GM21717 (cell line): ENCODE data around the gene VPS35L.
"Not testable (repeated sequence)": the region's sequence is repeated elsewhere in the genome, so short reads cannot be mapped to it uniquely, and the experiment has no call there.

Experiments
- ATAC-seq: cut with Tn5 transposase; IDR thresholded peaks from one replicate; pipeline ENCODE4 v1.9.1; 2021; ENCODE audit warnings: mild to moderate bottlenecking, moderate library complexity; ENCODE audit not compliant: unreplicated experiment

The VPS35L gene

DNA sequence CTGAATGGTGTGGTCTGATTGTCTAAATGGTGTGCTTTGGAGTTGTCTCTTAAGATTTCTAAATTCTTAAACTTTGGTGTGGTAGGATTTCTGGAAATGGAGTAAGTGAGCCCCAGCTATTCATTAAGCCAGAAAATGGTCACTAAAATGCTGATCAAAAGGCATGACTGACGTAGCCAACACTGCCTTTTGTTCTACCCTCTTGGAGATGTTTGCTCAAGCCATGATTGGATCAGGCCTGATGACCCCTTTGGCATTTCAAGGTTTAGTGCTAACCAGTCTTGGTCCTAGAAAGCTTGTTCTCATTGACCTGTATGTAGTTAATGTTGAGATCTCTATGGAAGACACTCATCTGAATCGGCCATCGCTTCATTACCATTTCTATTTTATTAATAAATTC, 94.5 kb downstream of the VPS35L start:
- ATAC-seq: no peak

DNA sequence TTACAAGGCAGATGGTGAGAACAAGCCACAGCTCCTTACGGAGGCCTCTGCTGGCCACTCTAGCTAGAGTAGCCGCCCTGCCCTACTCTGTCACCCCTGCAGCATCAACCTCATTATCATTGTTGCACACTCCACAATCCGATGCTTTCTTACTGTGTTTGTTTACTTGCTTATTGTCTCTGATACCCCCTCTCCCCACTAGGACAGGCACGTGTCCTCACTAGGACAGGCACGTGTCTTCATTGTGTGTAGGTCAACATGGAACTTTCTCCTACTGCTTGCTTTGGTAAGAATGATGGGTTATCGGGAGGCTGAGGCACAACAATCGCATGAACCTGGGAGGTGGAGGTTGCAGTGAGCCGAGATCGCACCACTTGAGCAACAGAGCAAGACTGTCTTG, 98.6 kb downstream of the VPS35L start:
- no peak for ATAC-seq

DNA sequence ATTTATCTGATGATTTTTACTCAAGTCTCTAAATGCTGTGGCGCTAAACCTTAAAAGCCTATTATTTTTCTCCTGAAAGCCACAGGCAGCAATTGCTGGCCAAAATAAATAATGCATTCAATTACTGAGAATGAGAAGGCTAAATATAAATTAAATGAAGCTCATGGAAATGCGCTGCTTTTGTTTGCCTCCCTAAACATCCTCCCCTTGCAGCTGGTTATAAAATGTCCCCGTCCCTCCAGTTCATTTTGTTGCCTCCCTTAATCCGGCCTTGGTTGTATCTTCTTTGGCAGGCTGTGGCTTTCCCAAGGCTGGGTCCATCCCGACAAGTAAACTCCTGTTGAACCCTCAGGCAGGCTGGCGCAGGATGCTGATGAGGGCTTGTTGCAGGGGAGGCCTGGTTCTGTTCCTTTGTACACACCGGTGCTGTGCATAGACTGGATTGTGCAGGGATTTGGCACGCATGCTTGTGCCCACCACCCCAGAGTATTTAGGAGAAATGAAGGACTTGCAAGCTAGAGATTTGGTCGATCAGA, 99.8 kb downstream of the VPS35L start:
- no peak for ATAC-seq

DNA sequence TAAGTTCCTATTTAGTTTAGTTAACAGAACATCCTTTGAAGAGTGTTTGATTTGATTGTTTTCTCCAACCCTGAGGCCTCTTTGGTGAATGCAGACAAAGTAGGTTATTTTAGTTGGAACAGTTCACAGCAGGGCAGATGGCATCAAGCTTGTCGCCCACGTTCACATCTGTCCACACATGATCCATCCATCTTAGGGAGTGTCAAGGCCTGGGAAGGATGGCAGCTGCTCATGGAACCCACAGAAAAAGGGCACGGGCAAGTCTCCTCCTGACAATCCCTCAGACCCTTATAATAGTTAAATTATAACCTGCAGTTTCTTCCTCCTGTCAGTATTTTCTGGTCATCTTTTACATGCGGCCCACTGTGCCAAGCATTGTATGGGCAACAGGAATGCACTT, 102.3 kb downstream of the VPS35L start:
- ATAC-seq: no peak

DNA sequence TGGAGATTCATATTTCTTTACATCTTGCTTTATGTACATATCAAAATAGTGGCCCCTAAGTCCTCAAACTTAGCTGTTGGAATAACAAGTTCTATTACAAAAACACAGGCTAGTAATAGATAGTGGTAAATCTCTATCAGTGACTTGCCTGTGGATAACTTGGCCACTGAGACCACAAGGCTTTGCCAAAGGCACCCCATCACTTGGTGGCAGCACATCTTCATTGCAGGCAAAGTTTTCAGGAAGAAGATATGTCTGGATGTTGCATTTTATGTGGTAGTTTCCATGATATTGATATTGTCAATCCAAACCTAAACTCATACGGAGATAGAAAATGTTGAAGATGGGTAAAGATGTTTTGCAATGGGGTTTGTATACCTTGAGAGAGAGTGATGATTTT, 104.1 kb downstream of the VPS35L start:
- ATAC-seq: no peak

DNA sequence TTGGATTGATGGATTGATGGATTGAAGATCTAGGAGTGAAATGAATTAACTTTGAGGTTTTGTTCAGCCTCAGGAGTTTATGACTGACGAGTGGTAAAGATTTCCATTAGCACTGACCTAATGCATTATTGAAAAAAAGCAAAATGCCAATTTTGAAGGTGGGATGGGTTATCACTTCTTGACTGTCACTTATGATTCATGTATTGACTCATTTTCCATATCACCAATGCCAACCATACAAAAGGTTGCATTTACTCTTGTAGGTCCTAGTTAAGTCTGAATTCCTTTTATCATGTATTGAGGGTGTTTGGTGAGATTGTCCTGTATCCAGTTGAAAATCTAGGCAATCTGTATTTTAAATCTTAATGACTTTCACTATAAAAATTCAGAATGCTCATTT, 104.9 kb downstream of the VPS35L start:
- no peak for ATAC-seq

DNA sequence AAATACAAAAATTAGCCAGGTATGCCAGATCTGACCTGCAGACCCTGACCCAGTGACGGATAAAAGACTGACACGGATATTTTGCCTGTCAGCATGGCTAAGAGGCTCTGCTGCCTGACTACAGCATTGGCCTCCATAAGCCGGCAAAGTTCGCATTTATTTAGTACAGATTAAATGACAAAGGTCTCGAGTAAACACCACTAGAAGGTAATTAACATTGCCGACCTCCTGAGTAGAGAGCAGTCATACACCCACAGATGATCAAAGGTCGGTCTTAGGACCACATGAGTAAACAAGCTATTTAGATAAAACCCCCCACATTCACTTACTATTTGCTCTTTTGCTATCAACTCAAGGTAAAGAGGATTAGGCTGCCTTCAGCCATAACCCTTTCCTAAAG, 106.8 kb downstream of the VPS35L start:
- ATAC-seq: no peak

DNA sequence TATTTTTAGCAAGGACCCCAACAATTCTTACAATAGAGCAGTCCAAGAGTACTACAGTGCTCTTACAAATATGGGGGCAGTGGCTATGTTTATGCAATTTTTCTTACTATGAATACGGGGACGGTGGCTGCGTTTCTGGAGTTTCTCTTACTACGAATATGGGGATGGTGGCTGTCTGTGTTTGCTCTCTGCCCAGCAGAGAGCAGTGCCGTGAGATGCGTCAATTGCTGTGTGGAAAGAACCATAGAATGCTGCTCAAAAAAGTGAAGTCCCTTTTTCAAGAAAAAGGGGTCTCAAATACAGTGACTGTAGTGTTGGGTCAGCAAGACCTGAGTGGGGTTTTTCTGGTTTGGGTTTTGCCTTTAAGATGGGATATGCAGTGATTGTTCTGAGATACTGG, 108.7 kb downstream of the VPS35L start:
- ATAC-seq: no peak

DNA sequence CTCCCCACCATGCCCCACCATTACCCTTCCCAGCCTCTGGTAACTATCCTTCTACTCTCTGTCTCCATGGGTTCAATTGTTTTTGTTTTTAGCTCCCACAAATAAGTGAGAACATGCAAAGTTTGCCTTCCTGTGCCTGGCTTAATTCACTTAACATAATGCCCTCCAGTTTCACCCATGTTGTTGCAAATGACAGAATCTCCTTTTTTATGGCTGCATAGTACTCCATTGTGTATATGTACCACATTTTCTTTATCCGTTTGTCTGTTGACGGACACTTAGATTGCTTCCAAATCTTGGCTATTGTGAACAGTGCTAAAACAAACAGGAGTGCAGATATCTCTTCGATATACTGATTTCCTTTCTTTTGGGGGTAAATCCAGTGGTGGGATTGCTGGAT, 109.8 kb downstream of the VPS35L start:
- ATAC-seq: not testable (repeated sequence)

DNA sequence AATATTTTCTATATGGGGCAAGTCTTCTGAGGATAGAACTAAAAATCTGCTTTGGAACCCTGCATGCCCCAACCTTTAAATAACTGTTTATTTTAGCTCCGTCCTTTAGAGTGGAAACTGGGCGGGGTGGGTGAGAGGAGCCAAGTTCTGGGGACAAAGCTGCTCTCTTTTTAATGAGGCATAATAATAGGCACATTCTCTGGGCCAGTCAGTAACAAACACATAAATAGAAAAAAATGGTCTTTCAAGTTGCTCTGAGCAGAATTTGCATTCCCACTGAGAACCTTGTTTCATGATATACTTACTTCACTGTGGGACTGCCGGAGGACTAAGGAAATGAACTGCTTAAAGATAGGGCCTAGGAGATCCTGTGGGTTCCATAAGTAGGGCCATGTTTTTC, 111.0 kb downstream of the VPS35L start:
- ATAC-seq: no peak

DNA sequence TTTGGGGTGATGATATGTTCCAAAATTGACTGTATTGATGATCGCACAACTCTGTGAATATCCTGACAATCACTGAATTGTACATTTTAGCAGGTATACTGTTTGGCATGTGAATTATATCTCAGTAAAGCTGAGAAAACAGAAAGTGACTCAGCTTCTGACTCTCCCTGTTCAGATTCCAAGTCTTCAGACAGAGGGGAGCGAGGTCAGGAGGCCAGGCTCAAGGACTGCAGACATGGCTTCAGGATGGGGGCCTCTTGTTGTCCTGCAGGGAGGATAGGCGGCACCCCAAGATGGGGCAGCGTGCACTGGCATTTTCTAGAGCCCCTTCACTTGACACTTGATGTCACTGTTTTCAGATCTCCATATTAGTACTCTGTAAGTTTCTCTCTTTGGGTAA, 116.9 kb downstream of the VPS35L start:
- ATAC-seq: no peak

DNA sequence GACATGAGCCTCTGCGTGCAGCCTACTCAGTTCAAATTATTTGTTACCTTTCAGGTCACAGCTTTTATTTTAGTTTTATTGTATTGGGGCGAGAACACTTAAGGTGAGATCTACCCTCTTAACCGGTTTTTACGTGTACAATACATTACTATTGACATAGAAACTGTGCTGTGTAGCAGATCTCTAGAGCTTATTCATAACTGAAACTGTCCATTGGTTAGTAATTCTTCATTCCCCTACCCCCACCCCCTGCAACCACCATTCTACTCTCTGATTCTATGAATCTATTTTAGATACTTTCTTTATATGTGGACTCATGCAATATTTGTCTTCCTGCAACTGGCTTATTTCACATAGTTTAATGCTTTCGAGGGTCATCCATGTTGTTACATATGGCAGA, 119.0 kb downstream of the VPS35L start:
- ATAC-seq: no peak

DNA sequence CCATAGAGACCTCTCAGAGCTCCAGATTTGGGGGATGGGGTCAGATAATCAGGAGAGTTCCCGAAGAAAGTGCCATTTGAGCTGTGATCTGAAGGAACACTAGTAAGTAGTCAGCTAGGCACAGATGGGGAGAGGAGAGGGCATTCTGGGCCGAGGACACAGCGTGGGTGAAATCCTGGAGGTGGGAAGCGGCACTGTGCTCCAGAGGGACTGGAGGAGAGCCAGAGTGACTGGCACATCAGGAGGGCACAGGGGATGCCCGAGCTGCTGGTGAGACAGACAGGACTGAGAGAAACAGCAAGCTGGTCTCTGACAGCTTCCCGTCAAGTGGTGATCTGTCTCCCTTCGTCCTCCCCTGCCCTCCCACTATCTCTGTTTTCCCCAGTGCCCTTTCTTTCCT, 121.9 kb downstream of the VPS35L start:
- no peak for ATAC-seq

DNA sequence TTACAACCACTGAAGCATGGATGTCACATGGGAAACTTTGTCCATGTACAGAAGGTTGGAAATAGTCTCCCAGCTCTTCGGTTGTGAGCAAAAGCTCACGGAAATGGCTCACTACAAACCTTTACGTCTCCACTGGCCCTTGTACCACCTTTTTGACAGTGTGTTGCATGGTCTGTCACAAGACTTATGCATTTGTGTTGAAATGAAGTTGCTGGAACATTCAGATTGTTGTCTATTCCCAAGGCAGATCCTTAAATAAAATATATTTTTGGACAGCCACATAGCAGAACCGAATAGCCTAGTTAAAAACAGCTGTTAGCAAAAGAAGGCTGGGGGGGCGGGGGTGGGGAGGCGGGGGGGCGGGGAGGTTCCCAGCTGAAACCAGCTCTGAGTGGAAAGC, 123.3 kb downstream of the VPS35L start:
- ATAC-seq: no peak

DNA sequence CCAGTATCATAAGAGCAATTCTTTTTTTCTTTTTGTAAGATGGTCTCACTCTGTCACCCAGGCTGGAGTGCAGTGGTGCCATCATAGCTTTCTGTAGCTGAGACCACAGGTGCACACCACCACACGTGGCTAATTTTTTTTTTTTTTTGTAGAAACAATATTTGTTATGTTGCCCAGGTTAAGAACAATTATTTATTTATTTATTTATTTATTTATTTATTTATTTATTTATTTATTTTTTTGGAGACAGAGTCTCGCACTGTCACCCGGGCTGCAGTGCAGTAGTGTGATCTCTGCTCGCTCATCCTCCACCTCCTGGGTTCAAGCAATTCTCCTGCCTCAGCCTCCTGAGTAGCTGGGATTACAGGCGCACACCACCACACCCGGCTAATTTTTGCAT, 123.8 kb downstream of the VPS35L start:
- ATAC-seq: not testable (repeated sequence)

DNA sequence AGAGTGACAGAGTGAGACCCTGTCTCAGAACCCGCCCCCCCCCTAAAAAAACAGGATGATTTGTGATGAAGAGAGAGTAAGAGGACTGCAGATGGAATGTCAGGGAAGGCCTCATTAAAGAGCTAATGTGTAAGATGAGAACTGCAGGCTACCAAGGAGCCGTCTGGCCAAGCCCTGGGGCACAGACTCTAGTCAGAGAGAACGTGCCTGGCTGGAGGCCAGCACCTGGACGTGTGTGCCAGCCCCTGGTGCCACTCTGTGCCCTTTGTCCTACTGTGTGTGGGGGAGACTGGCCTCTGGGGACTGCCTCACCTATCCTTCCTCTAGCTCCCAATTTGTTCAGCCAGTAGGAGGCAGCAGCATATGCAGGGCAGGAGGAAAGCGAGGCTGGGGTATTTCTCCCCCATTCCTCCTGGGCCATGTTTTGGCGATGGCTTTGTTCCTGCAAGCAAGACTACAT, 125.4 kb downstream of the VPS35L start:
- no peak for ATAC-seq

DNA sequence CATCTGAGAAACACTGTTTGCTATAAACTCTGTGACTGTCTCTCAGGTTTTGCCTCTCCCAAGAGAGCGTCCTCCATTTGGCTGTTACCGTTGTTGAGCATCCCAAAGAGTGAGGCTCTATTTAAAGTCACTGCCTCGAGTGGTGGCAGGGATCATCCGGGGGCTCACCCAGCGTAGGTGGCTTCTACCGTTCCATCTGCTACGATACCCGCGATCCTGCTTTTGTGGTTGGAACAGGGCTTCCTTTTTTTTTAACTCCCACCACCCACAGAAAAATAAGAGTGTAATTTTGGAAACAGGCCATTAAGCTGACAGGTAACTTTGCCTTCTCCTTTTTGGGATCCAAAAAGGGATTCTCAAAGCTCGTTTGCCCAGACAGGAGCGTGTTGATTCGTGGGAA, 126.1 kb downstream of the VPS35L start:
- ATAC-seq: no peak

DNA sequence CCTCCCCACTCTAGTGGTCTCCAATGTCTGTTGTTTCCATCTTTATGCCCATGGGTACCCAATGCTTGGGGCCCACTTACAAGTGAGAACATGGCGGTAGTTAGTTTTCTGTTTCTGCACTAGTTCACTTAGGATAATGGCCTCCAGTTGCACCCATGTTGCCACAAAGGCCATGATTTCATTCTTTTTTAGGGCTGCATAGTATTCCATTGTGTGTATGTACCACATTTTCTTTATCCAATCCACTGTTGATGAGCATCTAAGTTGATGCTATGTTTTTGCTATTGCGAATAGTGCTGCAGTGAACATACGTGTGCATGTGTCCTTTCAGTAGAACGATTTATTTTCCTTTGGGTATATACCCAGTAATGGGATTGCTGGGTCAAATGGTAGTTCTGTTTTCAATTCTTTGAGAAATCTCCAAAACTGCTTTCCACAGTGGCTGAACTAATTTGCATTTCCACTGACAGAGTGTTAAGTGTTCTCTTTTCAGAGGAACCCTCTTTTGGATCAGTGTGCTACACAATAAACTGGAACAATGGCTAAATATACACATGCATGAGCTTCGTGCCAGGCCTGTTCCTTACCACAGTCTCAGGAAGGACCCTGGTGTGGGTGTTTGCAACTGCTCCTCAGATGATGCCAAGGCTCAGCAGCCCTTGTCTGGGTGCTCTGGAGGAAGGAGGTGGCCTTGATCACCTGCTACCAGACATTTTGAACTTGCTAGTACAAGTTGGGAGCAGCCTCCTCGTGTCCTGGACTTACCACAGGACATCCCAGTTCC, 128.1 kb downstream of the VPS35L start:
- no peak for ATAC-seq

DNA sequence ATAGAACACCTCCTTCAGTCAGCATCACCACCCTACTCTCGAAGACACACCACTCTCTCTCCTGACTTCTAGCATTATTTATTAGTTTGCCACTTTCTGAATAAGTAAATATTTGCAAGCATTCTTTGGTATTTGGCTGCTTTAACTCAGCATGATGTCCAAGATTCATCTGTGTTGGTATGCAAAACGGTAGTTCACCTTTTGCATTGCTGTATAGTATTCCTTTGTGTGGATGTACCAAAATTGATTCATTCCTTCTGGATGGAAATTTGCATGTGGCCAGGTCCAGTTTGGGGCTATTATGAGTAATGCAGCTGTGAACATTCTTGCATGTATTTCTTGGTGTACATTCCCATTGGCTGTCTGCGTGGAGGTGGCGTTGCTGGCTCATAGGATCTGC, 129.7 kb downstream of the VPS35L start:
- ATAC-seq: no peak

DNA sequence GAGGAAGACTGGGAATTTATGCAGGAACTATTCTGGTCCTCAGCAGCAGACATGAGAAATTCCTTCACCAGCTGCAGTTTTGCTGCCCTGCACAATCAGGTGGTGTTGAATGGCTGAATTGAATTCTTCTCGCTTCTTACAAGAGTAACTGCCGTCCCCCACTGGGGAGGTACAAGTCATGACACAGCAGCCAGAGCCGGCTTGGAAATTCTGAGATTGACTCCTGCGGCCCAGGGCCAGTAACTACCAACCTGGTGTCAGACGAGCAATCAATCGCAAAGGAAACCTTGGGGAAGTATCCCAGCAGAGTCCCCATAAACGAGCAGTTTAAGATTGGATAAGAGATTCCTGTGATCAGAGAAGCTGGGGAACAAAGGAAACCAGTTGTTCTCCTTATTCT, 131.8 kb downstream of the VPS35L start:
- ATAC-seq: no peak

DNA sequence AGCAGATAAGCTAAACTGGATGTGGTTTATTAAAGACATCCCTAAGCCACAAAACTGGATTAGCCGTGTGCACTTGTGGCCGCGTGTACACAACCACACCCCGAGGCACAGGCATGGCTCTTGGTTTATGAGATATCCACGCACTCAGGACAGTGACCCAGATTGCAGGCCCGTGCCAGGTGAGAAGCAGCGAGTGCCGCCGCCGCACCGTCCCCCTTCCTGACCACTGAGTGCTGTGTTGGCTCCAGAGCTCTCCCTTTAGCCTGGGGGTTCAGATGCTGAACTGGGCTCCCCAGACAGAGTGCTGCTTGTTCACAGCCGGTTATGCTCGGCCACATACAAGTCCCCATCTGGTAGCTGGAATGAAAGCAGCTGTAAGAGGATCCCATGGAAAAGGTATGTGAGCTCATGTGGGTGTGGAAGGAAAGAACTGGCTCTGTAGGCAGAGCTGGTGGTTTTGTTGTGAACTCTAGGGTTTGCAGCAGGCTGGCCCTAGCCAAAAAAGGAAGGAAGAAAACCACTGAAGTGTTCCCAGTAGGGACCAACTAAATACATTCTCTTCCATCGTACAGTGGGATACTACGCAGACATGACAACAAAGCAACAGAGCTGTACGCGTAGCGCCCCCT, 133.0 kb downstream of the VPS35L start:
- no peak for ATAC-seq

DNA sequence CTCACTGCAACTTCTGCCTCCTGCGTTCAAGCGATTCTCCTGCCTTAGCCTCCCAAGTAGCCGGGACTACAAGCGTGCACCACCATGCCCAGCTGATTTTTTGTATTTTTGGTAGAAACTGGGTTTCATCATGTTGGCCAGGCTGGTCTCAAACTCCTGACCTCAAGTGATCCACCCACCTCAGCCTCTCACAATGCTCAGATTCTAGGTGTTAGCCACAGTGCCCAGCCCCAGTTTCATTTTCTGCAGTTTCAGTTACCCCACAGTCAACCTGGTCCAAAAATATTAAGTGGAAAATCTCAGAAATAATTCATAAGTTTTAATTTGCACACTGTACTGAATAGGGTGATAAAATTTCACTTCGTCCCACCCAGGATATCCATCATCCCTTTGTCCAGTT, 133.8 kb downstream of the VPS35L start:
- no peak for ATAC-seq
